ENCODE data around the gene HERC6.
"Not testable (repeated sequence)": the region's sequence is repeated elsewhere in the genome, so short reads cannot be mapped to it uniquely, and the experiment has no call there.

GRCh38 chr4:88448211-88448765 lies 69.6 kb downstream of the HERC6 start:
- TF ChIP-seq, protein P1, sequence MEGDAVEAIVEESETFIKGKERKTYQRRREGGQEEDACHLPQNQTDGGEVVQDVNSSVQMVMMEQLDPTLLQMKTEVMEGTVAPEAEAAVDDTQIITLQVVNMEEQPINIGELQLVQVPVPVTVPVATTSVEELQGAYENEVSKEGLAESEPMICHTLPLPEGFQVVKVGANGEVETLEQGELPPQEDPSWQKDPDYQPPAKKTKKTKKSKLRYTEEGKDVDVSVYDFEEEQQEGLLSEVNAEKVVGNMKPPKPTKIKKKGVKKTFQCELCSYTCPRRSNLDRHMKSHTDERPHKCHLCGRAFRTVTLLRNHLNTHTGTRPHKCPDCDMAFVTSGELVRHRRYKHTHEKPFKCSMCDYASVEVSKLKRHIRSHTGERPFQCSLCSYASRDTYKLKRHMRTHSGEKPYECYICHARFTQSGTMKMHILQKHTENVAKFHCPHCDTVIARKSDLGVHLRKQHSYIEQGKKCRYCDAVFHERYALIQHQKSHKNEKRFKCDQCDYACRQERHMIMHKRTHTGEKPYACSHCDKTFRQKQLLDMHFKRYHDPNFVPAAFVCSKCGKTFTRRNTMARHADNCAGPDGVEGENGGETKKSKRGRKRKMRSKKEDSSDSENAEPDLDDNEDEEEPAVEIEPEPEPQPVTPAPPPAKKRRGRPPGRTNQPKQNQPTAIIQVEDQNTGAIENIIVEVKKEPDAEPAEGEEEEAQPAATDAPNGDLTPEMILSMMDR (IDR thresholded peaks at IDR 0.05), result not testable (repeated sequence)
- not testable (repeated sequence) for TF ChIP-seq POLR2A (IDR thresholded peaks at IDR 0.05)

All from body of pancreas (tissue), 4 donors.